OCI-LY3 (cell line): ENCODE results near the gene C1orf21.

Experiments
- H2AFZ ChIP-seq: fragments of 200-600, 300-600 bp; shearing (Covaris generic); 2 replicates; pipeline ENCODE4 v1.6.0; 2014; ENCODE audit warnings: antibody characterized with exemption, low read depth, low read length
- H3K27ac ChIP-seq: fragments of 200-600, 300-600 bp; sonication (generic); 2 replicates; pipeline ENCODE4 v1.5.1; 2014; ENCODE audit warnings: mild to moderate bottlenecking, low read length, moderate library complexity, mixed read lengths
- H3K27me3 ChIP-seq: fragments of 200-600, 300-600 bp; sonication (generic); 2 replicates; pipeline ENCODE4 v1.6.1; 2014; ENCODE audit warnings: low read depth, low read length, mixed read lengths
- H3K36me3 ChIP-seq: fragments of 200-600, 300-600 bp; sonication (generic); replicated peaks from 2 replicates; pipeline ENCODE3; 2014; ENCODE audit warnings: low read depth, low read length, mixed read lengths
- H3K4me1 ChIP-seq: fragments of 300-600, 200-600 bp; sonication (generic); 2 replicates; pipeline ENCODE4 v1.6.1; 2014; ENCODE audit warnings: low read length, mixed read lengths
- H3K4me2 ChIP-seq: fragments of 200-600, 300-600 bp; sonication (generic); 2 replicates; pipeline ENCODE4 v1.6.1; 2014; ENCODE audit warnings: low read length, mixed read lengths
- H3K4me3 ChIP-seq: fragments of 300-600, 200-600 bp; sonication (generic); 2 replicates; pipeline ENCODE4 v1.5.1; 2014; ENCODE audit warnings: antibody characterized with exemption, mild to moderate bottlenecking, low read length, moderate library complexity
- H3K79me2 ChIP-seq: fragments of 300-600, 200-600 bp; shearing (Covaris generic); 2 replicates; pipeline ENCODE4 v1.6.1; 2014; ENCODE audit warnings: mild to moderate bottlenecking, low read length, mixed read lengths
- H3K9ac ChIP-seq: fragments of 300-600, 200-600 bp; shearing (Covaris generic); 2 replicates; pipeline ENCODE4 v1.6.0; 2014; ENCODE audit warnings: mild to moderate bottlenecking, low read length, moderate library complexity
- H3K9me3 ChIP-seq: fragments of 200-600, 300-600 bp; shearing (Covaris generic); 2 replicates; pipeline ENCODE4 v1.6.1; 2014; ENCODE audit warnings: low read length, mixed read lengths; ENCODE audit not compliant: insufficient read depth
- H4K20me1 ChIP-seq: fragments of 200-600, 300-600 bp; sonication (generic); 2 replicates; pipeline ENCODE4 v1.6.1; 2016; ENCODE audit warnings: low read length, mixed read lengths; ENCODE audit not compliant: insufficient read depth
- EZH2phosphoT487 ChIP-seq: fragments of 200-600 bp; shearing (Covaris generic); IDR thresholded peaks from 2 replicates; pipeline ENCODE4 v1.6.1; 2018; ENCODE audit warnings: antibody characterized with exemption, mixed run types, low read depth
- TF ChIP-seq, protein P1 (sequence below): fragments of 200-600, 300-600 bp; sonication (generic); IDR thresholded peaks from 2 replicates; pipeline ENCODE4 v1.5.1; 2014; ENCODE audit warnings: antibody characterized with exemption, low read length, low read depth

C1orf21 gene

DNA sequence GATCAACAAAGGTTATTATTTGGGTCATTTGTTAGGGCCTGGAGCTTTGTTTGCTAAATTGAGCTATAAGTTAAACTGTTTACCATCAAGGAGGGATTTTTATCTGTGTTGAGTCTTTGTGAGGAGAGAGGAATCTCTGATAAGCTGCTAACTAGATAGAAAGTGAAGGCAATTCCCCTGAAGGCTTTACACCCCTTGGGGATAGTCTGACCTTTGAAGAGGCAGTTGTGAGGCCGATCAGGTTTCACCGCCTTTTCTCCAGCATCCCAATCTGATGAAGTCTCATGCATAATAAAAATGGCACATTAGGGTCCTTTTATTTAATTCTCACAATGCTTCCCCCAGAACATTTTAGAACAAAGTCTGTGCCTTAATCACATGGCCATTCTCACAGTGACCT is 21.8 kb downstream of the C1orf21 start:
- Histone ChIP-seq H3K36me3 (no peaks in the 10 kb centered on the region), H3K79me2 (peaks cover 14% of the 10 kb centered on the region; the same call in 1 of the 2 replicates), H3K27me3 (no peaks in the 10 kb centered on the region), H3K4me1 (peaks cover 37% of the 10 kb centered on the region), H3K9ac (peak overlapping the region; percentile 7), H3K4me2 (peak overlapping the region; percentile 70), H4K20me1 (no peaks in the 10 kb centered on the region), H3K27ac (peak overlapping the region; percentile 63), H2AFZ (no peak overlapping the region), H3K4me3 (peak overlapping the region; percentile 41), H3K9me3 (no peaks in the 10 kb centered on the region)
- TF ChIP-seq, protein P1, sequence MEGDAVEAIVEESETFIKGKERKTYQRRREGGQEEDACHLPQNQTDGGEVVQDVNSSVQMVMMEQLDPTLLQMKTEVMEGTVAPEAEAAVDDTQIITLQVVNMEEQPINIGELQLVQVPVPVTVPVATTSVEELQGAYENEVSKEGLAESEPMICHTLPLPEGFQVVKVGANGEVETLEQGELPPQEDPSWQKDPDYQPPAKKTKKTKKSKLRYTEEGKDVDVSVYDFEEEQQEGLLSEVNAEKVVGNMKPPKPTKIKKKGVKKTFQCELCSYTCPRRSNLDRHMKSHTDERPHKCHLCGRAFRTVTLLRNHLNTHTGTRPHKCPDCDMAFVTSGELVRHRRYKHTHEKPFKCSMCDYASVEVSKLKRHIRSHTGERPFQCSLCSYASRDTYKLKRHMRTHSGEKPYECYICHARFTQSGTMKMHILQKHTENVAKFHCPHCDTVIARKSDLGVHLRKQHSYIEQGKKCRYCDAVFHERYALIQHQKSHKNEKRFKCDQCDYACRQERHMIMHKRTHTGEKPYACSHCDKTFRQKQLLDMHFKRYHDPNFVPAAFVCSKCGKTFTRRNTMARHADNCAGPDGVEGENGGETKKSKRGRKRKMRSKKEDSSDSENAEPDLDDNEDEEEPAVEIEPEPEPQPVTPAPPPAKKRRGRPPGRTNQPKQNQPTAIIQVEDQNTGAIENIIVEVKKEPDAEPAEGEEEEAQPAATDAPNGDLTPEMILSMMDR = no peak
- no peak for TF ChIP-seq EZH2phosphoT487

DNA sequence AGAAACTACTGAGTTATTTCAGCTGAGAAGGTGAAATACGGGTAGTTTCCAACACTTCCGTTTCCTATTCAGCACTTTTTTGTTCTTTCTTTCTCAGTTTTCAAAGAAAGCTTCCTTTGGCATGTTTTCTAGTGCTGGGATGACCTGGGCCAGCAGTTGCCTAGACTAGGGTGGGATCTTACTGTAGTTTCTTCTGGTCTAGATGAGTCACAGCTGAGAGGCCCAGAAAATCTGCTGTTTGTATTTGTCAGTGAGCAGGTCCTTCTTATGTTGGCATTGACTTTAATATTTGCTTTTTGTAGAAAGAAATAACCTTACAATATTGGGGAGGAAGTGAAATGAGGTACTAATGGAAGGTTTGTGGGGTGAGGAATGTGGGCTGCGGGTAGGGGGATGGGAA is 22.2 kb downstream of the C1orf21 start:
- Histone ChIP-seq H3K4me2 (peak overlapping the region; percentile 70), H3K79me2 (peaks cover 14% of the 10 kb centered on the region; the same call in 1 of the 2 replicates)

DNA sequence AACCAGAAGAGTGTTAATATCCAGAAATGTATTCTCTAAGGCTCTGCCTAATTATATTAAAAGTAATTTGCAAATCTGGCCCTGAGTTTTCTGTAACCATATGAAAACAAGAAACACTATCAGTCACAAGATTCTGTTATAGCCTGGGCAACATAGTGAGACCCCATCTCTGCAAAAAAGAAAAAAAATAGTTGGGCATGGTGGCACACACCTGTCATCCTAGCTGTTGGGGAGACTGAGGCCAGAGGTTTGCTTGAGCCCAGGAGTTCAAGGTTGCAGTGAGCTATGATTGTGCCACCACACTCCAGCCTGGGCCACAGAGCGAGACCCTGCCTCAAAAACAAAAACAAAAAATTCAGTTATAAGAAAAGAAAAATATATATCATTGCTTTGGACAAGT is 25.6 kb downstream of the C1orf21 start:
- Histone ChIP-seq H3K9me3 (no peaks in the 10 kb centered on the region), H3K4me2 (no peak overlapping the region), H3K4me1 (peaks cover 28% of the 10 kb centered on the region), H2AFZ (no peak overlapping the region), H3K36me3 (no peaks in the 10 kb centered on the region), H3K27me3 (no peaks in the 10 kb centered on the region), H4K20me1 (no peaks in the 10 kb centered on the region), H3K79me2 (0 out of 2 replicates have a peak, but pooled peaks cover 5% of the 10 kb centered on the region), H3K27ac (no peak overlapping the region), H3K9ac (no peak overlapping the region), H3K4me3 (no peak overlapping the region)
- no peak for TF ChIP-seq EZH2phosphoT487
- TF ChIP-seq, protein P1 = no peak

More for the DNA sequence above, 22.2 kb downstream of the C1orf21 start:
- H2AFZ ChIP-seq = peak overlapping the region; percentile 2; the same call in 1 of the 2 replicates
- H3K9ac ChIP-seq = peak overlapping the region; percentile 7; the same call in 1 of the 2 replicates
- H3K27me3 ChIP-seq = no peaks in the 10 kb centered on the region
- peak overlapping the region; percentile 63 for H3K27ac ChIP-seq
- no peaks in the 10 kb centered on the region for H4K20me1 ChIP-seq
- no peaks in the 10 kb centered on the region for H3K36me3 ChIP-seq
- TF ChIP-seq, protein P1 = no peak
- TF ChIP-seq EZH2phosphoT487 = no peak
- peaks cover 37% of the 10 kb centered on the region for H3K4me1 ChIP-seq
- no peaks in the 10 kb centered on the region for H3K9me3 ChIP-seq
- peak overlapping the region; percentile 41 for H3K4me3 ChIP-seq

GRCh38 chr1:184416481-184416880 is 29.7 kb downstream of the C1orf21 start:
- Histone ChIP-seq H3K4me1 (peaks cover 20% of the 10 kb centered on the region), H3K36me3 (no peaks in the 10 kb centered on the region), H3K27me3 (no peaks in the 10 kb centered on the region), H3K4me3 (no peak overlapping the region), H2AFZ (no peak overlapping the region), H3K27ac (no peak overlapping the region), H4K20me1 (no peaks in the 10 kb centered on the region), H3K9ac (no peak overlapping the region), H3K79me2 (0 out of 2 replicates have a peak, but pooled peaks cover 5% of the 10 kb centered on the region), H3K9me3 (no peaks in the 10 kb centered on the region), H3K4me2 (no peak overlapping the region)
- TF ChIP-seq, protein P1 = no peak
- no peak for TF ChIP-seq EZH2phosphoT487
